ENCODE data around the gene NMU.
"Not testable (repeated sequence)": the region's sequence is repeated elsewhere in the genome, so short reads cannot be mapped to it uniquely, and the experiment has no call there.

NMU gene, protein sequence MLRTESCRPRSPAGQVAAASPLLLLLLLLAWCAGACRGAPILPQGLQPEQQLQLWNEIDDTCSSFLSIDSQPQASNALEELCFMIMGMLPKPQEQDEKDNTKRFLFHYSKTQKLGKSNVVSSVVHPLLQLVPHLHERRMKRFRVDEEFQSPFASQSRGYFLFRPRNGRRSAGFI

GRCh38 chr4:55635741-55636655 lies at the start of gene NMU:
NMU (minus strand) TSS chr4:55636298; CDS start chr4:55636192, 106 bp downstream.
- DNase-seq (ENCODE audit: low read depth in 3 of 3) = peak in 1 of 3 experiments; percentile 47

GRCh38 chr4:55684276-55684675 lies 48.2 kb upstream of the NMU start:
- DNase-seq (ENCODE audit: low read depth in 3 of 3) = no peak

GRCh38 chr4:55682797-55683196 lies 46.7 kb upstream of the NMU start:
- not testable (repeated sequence) for DNase-seq (ENCODE audit: low read depth in 3 of 3)

DNA sequence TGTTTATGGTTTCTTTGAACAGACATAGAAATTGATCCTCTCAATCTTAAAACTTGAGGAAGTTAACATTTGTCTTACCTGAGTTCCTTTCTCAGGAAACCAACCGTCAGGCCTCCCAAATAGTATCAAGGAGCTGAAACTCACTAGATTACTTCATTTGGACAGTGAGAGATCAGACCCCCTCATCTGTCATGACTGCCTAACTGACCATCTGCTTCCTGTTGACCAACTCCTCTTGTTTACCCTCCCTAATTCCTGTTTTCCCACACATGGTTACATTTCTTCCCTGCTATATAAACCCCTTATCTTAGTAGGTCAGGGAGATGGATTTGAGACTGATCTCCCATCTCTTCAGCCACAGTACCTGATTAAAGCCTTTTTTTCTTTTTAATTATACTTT lies 46.2 kb upstream of the NMU start:
- DNase-seq (ENCODE audit: low read depth in 3 of 3) = no peak

- DNase-seq (ENCODE audit: low read depth in 3 of 3) = no peak
Observed at GRCh38 chr4:55681430-55681829, 45.3 kb upstream of the NMU start.

DNA sequence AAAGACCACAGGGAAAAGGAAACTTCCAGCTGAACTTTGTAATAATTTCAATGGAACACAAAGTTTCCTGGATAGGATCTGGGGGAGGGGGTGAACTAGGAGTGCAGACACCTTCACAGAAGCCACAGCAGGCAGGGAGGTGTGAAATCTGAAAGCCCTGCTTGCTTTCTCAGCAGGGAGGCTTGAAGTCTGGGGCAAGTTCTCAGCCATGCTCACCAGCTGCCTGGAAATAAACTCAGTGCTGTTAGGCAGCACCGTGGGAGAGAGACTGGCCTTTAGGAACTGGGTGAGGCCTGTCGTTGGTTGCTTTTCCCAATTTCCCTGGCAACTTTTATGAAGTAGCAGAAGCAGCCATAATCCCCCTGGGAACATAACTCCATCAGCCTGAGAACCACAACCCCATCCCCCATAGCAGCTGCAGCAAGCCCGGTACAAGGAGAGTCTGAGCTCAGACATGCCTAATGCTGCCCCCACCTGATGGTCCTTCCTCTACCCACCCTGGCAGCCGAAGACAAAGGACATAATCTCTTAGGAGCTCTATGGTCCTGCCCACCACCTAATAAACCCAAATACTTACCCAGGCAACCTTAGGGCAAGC lies 39.2 kb upstream of the NMU start:
- DNase-seq (ENCODE audit: low read depth in 3 of 3) = no peak

GRCh38 chr4:55673424-55673823 lies 37.3 kb upstream of the NMU start:
- DNase-seq (ENCODE audit: low read depth in 3 of 3) = no peak

DNA sequence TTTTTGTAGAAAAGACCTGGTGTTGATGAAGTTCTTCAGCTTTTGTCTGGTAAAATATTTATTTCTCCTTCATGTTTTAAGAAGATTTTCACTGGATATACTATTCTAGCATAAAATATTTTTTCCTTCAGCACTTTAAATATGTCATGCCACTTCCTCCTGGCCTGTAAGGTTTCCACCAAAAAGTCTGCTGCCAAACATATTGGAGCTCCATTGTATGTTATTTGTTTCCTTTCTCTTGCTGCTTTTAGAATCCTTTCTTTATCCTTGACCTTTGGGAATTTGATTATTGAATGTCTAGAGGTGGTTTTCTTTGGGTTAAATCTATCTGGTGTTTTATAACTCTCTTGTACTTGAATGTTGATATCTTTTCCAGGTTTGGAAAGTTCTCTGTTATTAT lies 35.6 kb upstream of the NMU start:
- DNase-seq (ENCODE audit: low read depth in 3 of 3) = no peak

GRCh38 chr4:55670695-55671094 lies 34.6 kb upstream of the NMU start:
- DNase-seq (ENCODE audit: low read depth in 3 of 3) = no peak

DNA sequence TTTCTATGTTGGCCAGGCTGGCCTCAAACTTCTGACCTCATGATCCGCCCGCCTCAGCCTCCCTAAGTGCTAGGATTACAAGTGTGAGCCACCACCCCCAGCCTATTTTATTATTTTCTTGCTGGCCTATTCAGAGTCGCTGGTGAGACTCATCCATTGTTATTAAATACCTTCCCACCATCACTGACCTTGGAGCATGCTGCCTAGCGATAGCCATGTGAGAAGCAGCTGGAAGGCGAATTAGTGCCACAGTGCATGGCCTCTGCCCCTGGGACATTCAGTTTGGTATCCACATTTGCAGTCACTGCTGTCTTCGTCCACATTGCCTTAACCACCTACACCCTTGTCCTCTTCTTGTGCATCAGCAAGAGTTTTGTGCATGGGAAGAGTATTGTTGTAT lies 32.4 kb upstream of the NMU start:
- DNase-seq (ENCODE audit: low read depth in 3 of 3) = no peak

DNA sequence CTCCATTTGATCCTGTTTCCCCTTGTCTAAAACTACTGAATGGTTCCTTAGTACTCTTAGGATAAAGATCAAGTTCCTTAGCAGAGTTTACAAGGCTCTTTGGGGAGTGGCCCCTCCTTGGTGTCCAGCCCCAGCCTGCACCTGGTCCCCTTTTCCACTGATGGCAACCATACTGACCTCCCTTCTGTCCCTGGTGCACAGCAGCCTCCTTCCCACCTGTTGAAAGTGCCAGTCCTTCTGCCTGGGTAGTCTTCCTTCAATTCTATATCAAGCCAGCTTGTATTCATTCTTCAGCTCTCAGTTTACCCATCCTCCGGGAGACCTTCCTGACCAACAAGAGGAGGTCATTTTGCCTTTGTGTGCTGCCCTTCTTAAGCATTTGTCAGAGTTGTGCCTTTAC lies 30.4 kb upstream of the NMU start:
- no peak for DNase-seq (ENCODE audit: low read depth in 3 of 3)

DNA sequence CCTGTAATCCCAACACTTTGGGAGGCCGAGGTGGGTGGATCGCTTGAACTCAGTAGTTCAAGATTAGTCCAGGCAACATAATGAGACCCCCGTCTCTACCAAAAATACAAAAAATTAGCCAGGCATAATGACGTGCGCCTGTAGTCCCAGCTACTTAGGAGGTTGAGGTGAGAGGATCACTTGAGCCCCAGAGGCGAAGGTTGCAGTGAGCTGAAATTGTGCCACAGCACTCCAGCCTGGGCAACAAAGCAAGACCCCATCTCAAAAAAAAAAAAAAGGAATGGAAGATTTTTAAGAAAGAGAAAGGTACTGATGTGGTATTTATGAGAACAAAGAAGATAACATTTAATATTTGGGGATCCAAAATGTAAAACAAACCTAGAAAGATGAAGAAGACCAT lies 27.0 kb upstream of the NMU start:
- no peak for DNase-seq (ENCODE audit: low read depth in 3 of 3)

- DNase-seq (ENCODE audit: low read depth in 3 of 3) = no peak
Observed at GRCh38 chr4:55661398-55662056, 25.4 kb upstream of the NMU start.

GRCh38 chr4:55658657-55659056 lies 22.6 kb upstream of the NMU start:
- DNase-seq (ENCODE audit: low read depth in 3 of 3) = no peak

- no peak for DNase-seq (ENCODE audit: low read depth in 3 of 3)
Observed at GRCh38 chr4:55654131-55654530, 18.0 kb upstream of the NMU start.

DNA sequence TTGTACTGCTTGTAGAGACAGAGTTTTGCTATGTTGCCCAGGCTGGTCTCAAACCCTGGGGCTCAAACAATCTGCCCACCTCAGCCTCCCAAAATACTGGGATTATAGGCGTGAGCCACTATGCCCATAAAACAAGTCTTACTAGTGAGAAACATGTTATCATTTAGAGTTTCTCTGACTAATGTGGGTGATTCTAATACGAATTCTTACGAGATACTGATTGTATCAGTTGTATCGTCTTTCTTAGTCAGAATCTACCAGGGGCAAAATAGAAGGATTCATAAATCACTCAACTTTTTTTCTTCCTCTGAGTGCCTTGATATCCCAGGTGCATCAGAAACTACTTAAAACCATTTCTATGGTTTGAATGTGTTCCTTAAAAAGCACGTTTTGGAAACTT lies 14.4 kb upstream of the NMU start:
- no peak for DNase-seq (ENCODE audit: low read depth in 3 of 3)

GRCh38 chr4:55637272-55637820 lies 1.2 kb upstream of the NMU start:
- DNase-seq (ENCODE audit: low read depth in 3 of 3) = no peak

- no peak for DNase-seq (ENCODE audit: low read depth in 3 of 3)
Observed at GRCh38 chr4:55636656-55636999, 530 bp upstream of the NMU start.

DNA sequence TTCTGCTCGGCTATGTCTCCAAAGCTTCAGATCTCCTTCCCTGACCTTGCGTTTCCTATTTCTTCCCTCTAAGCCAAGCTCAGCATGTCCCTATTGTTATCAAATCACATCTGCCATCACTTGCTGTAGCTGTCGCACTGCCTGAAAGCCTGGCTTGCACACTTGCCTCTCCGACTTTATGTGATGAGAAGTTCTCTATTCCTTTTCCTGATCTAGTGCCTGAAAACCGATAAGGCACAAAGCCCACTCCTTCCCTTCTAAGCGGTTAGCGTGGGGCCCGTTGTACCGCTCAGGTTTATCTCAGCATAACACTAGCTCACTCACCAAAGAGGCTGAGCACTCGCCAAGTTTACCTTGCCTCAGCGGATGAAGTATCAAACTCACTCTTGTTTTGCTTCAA lies 816 bp downstream of the NMU start:
- no peak for DNase-seq (ENCODE audit: low read depth in 3 of 3)

GRCh38 chr4:55634417-55635128 lies 1.5 kb downstream of the NMU start:
- no peak for DNase-seq (ENCODE audit: low read depth in 3 of 3)

- DNase-seq (ENCODE audit: low read depth in 3 of 3) = no peak
Observed at GRCh38 chr4:55633903-55634302, 2.2 kb downstream of the NMU start.

DNA sequence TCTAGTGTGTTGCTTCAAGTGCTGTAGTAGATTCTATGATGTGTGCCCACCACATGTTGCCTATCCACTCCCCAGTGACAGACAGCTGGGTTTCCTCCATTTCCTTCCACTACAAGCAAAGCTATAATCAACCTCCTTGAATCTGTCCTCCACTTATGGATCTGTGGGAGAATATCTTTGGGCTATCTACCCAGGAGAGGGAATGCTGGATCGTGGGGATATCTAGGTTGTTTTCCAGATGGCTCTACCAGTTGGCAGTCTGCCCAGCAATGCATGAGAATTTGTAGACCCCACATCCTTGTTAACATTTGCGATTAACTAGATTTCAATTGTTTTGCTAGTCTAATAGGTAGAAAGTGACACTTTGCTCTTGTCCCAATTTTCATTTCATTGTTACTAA lies 10.3 kb downstream of the NMU start:
- DNase-seq (ENCODE audit: low read depth in 3 of 3) = no peak
